Thoracic aorta (tissue), 2 donors: ENCODE results near the gene RAP1GAP2. TPM values are rescaled to one million over a fixed set of nuclear protein-coding genes. Genes with fewer than 3 reads are reported as not detected.

ENCODE experiments used
- ATAC-seq: fragments of 150-250 bp; one replicate; pipeline ENCODE4 v1.8.0; 2017; ENCODE audit warnings: low read depth; ENCODE audit not compliant: insufficient number of reproducible peaks, low FRiP score
- DNase-seq: peaks from one replicate; pipeline ENCODE4 v3.0.0-alpha.2; 2020; ENCODE audit warnings: low spot score
- H3K27ac ChIP-seq, 2 donors: fragments of 200-600 bp; sonication (generic); 1 replicate in 1 of 2; 2 replicates in 1 of 2; pipeline ENCODE4 v1.5.1; 2016; ENCODE audit warnings: mild to moderate bottlenecking in 2 of 2, moderate library complexity in 2 of 2
- H3K27me3 ChIP-seq: fragments of 200-600 bp; sonication (generic); replicated peaks from 2 replicates; pipeline ENCODE4 v1.6.0; 2016; ENCODE audit warnings: mild to moderate bottlenecking; ENCODE audit not compliant: insufficient read depth
- H3K36me3 ChIP-seq: fragments of 200-600 bp; sonication (generic); one replicate; pipeline ENCODE4 v1.5.1; 2016
- H3K4me1 ChIP-seq, 2 donors: fragments of 200-600 bp; sonication (generic); 1 replicate in 1 of 2; 2 replicates in 1 of 2; pipeline versions ENCODE4 v1.5.1 to v1.6.0; 2016; ENCODE audit warnings: low read depth in 2 of 2, mild to moderate bottlenecking in 1 of 2; ENCODE audit not compliant: control insufficient read depth in 1 of 2
- H3K4me3 ChIP-seq: fragments of 200-600 bp; sonication (generic); 2 replicates; pipeline ENCODE4 v1.5.1; 2016; ENCODE audit warnings: mild to moderate bottlenecking
- H3K9me3 ChIP-seq: fragments of 200-600 bp; sonication (generic); 2 replicates; pipeline ENCODE4 v1.5.1; 2016
- CTCF ChIP-seq: fragments of 200-600 bp; sonication (generic); IDR thresholded peaks from one replicate; pipeline ENCODE4 v1.5.1; 2019; ENCODE audit warnings: antibody characterized with exemption
- total RNA-seq, 2 donors: library from RNA; depleted of rRNA; stranded (reverse); fragments of >200 nt; gene quantifications; one replicate each; pipeline versions ENCODE4 v1.1.0 to v1.2.3, GENCODE V29; 2016

RAP1GAP2 gene
- total RNA-seq, 2 donors from 2014 or later = 10.0 to 12.4 TPM

GRCh38 chr17:2932946-2933345 lies 136.7 kb downstream of the RAP1GAP2 start:
- no peaks in the 10 kb centered on the region for H3K27me3 ChIP-seq
- DNase-seq = no peak
- H3K27ac ChIP-seq = no peak overlapping the region
- H3K9me3 ChIP-seq = no peaks in the 10 kb centered on the region
- no peaks in the 10 kb centered on the region for H3K4me1 ChIP-seq
- no peak for ATAC-seq
- TF ChIP-seq CTCF = no peak
- H3K36me3 ChIP-seq = no peaks in the 10 kb centered on the region
- no peak overlapping the region for H3K4me3 ChIP-seq

GRCh38 chr17:2933606-2934005 lies 137.4 kb downstream of the RAP1GAP2 start:
- Histone ChIP-seq H3K36me3 (no peaks in the 10 kb centered on the region), H3K27me3 (no peaks in the 10 kb centered on the region), H3K27ac (no peak overlapping the region), H3K4me1 (no peaks in the 10 kb centered on the region), H3K4me3 (no peak overlapping the region), H3K9me3 (no peaks in the 10 kb centered on the region)
- no peak for ATAC-seq
- TF ChIP-seq CTCF = no peak
- no peak for DNase-seq

GRCh38 chr17:2935632-2936031 lies 139.4 kb downstream of the RAP1GAP2 start:
- Histone ChIP-seq H3K27ac (no peak overlapping the region), H3K4me3 (no peak overlapping the region), H3K9me3 (no peaks in the 10 kb centered on the region), H3K36me3 (no peaks in the 10 kb centered on the region), H3K27me3 (no peaks in the 10 kb centered on the region), H3K4me1 (peaks cover 6 to 11% of the 10 kb centered on the region in 2 donors)
- TF ChIP-seq CTCF = no peak
- no peak for ATAC-seq
- no peak for DNase-seq

DNA sequence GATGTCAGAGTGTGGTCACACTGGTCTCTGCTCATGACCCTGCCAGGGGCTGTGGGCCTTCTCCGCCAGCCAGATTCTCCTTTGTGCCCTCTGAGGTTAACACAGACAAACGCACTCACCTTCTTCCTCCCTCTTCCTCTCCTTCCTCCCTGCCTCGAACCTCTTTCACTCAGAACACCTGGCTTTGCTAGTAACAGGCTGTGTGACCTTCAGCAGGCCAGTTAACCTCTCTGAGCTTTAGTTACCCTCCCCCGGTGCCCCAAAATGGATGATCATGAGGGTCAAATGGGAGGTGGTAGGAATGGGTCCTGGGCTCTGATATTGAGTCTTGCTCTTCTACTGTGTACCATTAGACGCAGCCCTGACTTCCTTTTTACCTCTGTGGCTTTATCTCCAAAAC lies 140.1 kb downstream of the RAP1GAP2 start:
- no peak for ATAC-seq
- TF ChIP-seq CTCF = no peak

GRCh38 chr17:2936771-2937321 lies 140.6 kb downstream of the RAP1GAP2 start:
- no peaks in the 10 kb centered on the region for H3K9me3 ChIP-seq
- ATAC-seq = no peak
- H3K4me1 ChIP-seq = peaks cover 6 to 14% of the 10 kb centered on the region in 2 donors
- H3K27me3 ChIP-seq = no peaks in the 10 kb centered on the region
- no peak for DNase-seq
- TF ChIP-seq CTCF = no peak
- H3K4me3 ChIP-seq = no peak overlapping the region
- H3K27ac ChIP-seq = no peak overlapping the region
- H3K36me3 ChIP-seq = no peaks in the 10 kb centered on the region

More for the DNA sequence above, 140.1 kb downstream of the RAP1GAP2 start:
- no peak for DNase-seq
- no peaks in the 10 kb centered on the region for H3K27me3 ChIP-seq
- H3K4me1 ChIP-seq = peaks cover 6 to 14% of the 10 kb centered on the region in 2 donors
- H3K36me3 ChIP-seq = no peaks in the 10 kb centered on the region
- H3K9me3 ChIP-seq = no peaks in the 10 kb centered on the region
- no peak overlapping the region for H3K27ac ChIP-seq
- H3K4me3 ChIP-seq = no peak overlapping the region
